Astrocyte (in vitro differentiated cells and primary cell): ENCODE measurements around the gene LIPG. TPM values are rescaled to one million over a fixed set of nuclear protein-coding genes. Genes with fewer than 3 reads are reported as not detected.

Experiments used
- DNase-seq: peaks from one replicate; pipeline ENCODE4 v3.0.0-alpha.2; 2010; ENCODE audit warnings: low read depth
- FAIRE-seq: peaks from 2 replicates; lab custom pipeline; 2011; peaks lifted over from hg19 to GRCh38; lab: Jason Lieb, UNC
- H2AFZ ChIP-seq: 2 replicates; pipeline ENCODE4 v1.6.0; 2012; ENCODE audit warnings: low read depth, low read length, inconsistent platforms
- H3K27ac ChIP-seq: 2 replicates; pipeline ENCODE4 v1.5.1; 2011; ENCODE audit warnings: low read depth, low read length, inconsistent platforms
- H3K27me3 ChIP-seq: 2 replicates; pipeline ENCODE4 v1.6.0; 2011; ENCODE audit warnings: low read length, inconsistent platforms; ENCODE audit not compliant: insufficient read depth
- H3K36me3 ChIP-seq: 2 replicates; pipeline ENCODE4 v1.5.1; 2011; ENCODE audit warnings: low read length, inconsistent platforms; ENCODE audit not compliant: insufficient read depth
- H3K4me1 ChIP-seq: 2 replicates; pipeline ENCODE4 v1.5.1; 2011; ENCODE audit warnings: low read length, inconsistent platforms; ENCODE audit not compliant: insufficient read depth
- H3K4me2 ChIP-seq: 2 replicates; pipeline ENCODE4 v1.6.0; 2012; ENCODE audit warnings: low read length, inconsistent platforms
- H3K4me3 ChIP-seq: 2 replicates; pipeline ENCODE4 v1.5.1; 2011; ENCODE audit warnings: low read depth, mild to moderate bottlenecking, low read length, inconsistent platforms; ENCODE audit not compliant: insufficient read depth
- H3K79me2 ChIP-seq: 2 replicates; pipeline ENCODE4 v1.6.0; 2012; ENCODE audit warnings: mild to moderate bottlenecking, low read length, inconsistent platforms; ENCODE audit not compliant: insufficient read depth
- H3K9ac ChIP-seq: 2 replicates; pipeline ENCODE4 v1.6.0; 2012; ENCODE audit warnings: mild to moderate bottlenecking, low read length, inconsistent platforms
- H3K9me3 ChIP-seq: 2 replicates; pipeline ENCODE4 v1.5.1; 2012; ENCODE audit warnings: low read depth, mild to moderate bottlenecking, low read length, inconsistent platforms; ENCODE audit not compliant: insufficient read depth
- H4K20me1 ChIP-seq: 2 replicates; pipeline ENCODE4 v1.6.0; 2012; ENCODE audit warnings: low read length, inconsistent platforms; ENCODE audit not compliant: insufficient read depth
- H3K27ac Mint-ChIP-seq: one replicate; pipeline ENCODE4 v1.8.0; 2021; ENCODE audit warnings: mild to moderate bottlenecking, mixed read lengths; ENCODE audit not compliant: unreplicated experiment
- H3K27me3 Mint-ChIP-seq: one replicate; pipeline ENCODE4 v1.8.0; 2021; ENCODE audit warnings: low read depth, mixed read lengths; ENCODE audit not compliant: unreplicated experiment
- H3K36me3 Mint-ChIP-seq: one replicate; pipeline ENCODE4 v1.8.0; 2021; ENCODE audit warnings: low read depth, mixed read lengths; ENCODE audit not compliant: unreplicated experiment
- H3K4me1 Mint-ChIP-seq: one replicate; pipeline ENCODE4 v1.8.0; 2021; ENCODE audit warnings: low read depth, mixed read lengths; ENCODE audit not compliant: unreplicated experiment
- H3K4me3 Mint-ChIP-seq: one replicate; pipeline ENCODE4 v1.8.0; 2021; ENCODE audit warnings: mild to moderate bottlenecking, moderate library complexity, mixed read lengths; ENCODE audit not compliant: unreplicated experiment
- H3K9me3 Mint-ChIP-seq: one replicate; pipeline ENCODE4 v1.8.0; 2021; ENCODE audit warnings: mild to moderate bottlenecking, mixed read lengths; ENCODE audit not compliant: unreplicated experiment
- EZH2 ChIP-seq: IDR thresholded peaks from 2 replicates; pipeline ENCODE4 v1.6.1; 2012; ENCODE audit warnings: mild to moderate bottlenecking, low read length, inconsistent platforms; ENCODE audit not compliant: insufficient read depth
- total RNA-seq: library from RNA; stranded (reverse); gene quantifications from 2 replicates; pipeline ENCODE4 v1.2.1, GENCODE V29; 2021
- TF ChIP-seq, protein P1 (sequence below): IDR thresholded peaks from 2 replicates; pipeline ENCODE4 v1.5.1; 2011; ENCODE audit warnings: low read depth, mild to moderate bottlenecking, inconsistent platforms, low read length, moderate library complexity; ENCODE audit not compliant: insufficient read depth

LIPG gene
- total RNA-seq, 1 donor from 2014 or later: 18.3 TPM

- Mint-ChIP-seq H3K36me3 (no peaks in the 10 kb centered on the region), H3K27ac (peak overlapping the region; percentile 26), H3K27me3 (peaks cover 7% of the 10 kb centered on the region), H3K9me3 (no peaks in the 10 kb centered on the region), H3K4me3 (no peak overlapping the region), H3K4me1 (peaks cover 19% of the 10 kb centered on the region)
- no peaks in the 10 kb centered on the region for H3K9me3 ChIP-seq
- H3K9ac ChIP-seq: no peak overlapping the region
- no peak for FAIRE-seq
- H3K4me1 ChIP-seq: peaks cover 16% of the 10 kb centered on the region
- no peak overlapping the region for H3K4me3 ChIP-seq
- no peaks in the 10 kb centered on the region for H3K36me3 ChIP-seq
- TF ChIP-seq, protein P1, sequence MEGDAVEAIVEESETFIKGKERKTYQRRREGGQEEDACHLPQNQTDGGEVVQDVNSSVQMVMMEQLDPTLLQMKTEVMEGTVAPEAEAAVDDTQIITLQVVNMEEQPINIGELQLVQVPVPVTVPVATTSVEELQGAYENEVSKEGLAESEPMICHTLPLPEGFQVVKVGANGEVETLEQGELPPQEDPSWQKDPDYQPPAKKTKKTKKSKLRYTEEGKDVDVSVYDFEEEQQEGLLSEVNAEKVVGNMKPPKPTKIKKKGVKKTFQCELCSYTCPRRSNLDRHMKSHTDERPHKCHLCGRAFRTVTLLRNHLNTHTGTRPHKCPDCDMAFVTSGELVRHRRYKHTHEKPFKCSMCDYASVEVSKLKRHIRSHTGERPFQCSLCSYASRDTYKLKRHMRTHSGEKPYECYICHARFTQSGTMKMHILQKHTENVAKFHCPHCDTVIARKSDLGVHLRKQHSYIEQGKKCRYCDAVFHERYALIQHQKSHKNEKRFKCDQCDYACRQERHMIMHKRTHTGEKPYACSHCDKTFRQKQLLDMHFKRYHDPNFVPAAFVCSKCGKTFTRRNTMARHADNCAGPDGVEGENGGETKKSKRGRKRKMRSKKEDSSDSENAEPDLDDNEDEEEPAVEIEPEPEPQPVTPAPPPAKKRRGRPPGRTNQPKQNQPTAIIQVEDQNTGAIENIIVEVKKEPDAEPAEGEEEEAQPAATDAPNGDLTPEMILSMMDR: no peak
- TF ChIP-seq EZH2: no peak
- H3K27me3 ChIP-seq: peaks cover 5% of the 10 kb centered on the region
- no peak overlapping the region for H3K4me2 ChIP-seq
- H4K20me1 ChIP-seq: no peaks in the 10 kb centered on the region
- no peak for DNase-seq
- no peak overlapping the region for H3K27ac ChIP-seq
- H3K79me2 ChIP-seq: no peaks in the 10 kb centered on the region
- H2AFZ ChIP-seq: no peak overlapping the region
Observed at GRCh38 chr18:49646873-49647272, 85.0 kb downstream of the LIPG start.

DNA sequence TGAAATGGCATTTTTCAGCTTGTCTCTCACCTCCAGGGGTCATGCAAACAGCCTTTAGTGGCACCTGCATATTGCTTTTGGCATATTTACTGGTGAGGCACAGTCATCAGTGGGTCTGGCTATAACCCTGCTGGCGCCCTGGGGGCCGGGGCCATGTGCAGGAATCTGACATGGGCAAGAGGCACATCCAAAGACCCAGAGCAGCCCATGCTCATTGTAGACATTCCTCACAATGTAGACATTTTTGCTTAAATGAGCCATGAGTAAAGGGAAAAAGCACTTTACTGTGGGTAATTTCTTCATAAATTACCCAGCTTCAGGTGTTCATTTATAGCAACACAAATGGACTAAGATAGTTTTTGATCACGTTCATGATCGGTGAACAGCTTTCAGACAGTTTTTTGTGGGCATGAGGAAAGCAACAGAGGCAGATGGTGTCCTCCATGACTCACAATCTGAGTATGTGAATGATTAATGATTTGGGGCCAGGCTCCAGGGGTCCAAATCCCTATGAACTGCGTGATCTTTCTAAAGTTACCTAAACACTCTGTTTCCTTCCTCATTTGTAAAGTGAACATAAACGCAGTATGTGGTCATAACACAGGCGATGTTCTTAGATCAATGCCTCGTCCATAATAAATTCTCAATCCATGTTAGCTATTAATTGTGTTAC is 85.8 kb downstream of the LIPG start:
- DNase-seq: peak; percentile 84
- peak; percentile 71 for FAIRE-seq
- no peaks in the 10 kb centered on the region for H3K9me3 ChIP-seq
- no peak overlapping the region for H2AFZ ChIP-seq
- H3K27ac Mint-ChIP-seq: peak overlapping the region; percentile 22
- H4K20me1 ChIP-seq: no peaks in the 10 kb centered on the region
- H3K4me1 Mint-ChIP-seq: peaks cover 19% of the 10 kb centered on the region
- no peak overlapping the region for H3K9ac ChIP-seq
- no peak overlapping the region for H3K27ac ChIP-seq
- H3K79me2 ChIP-seq: no peaks in the 10 kb centered on the region
- TF ChIP-seq, protein P1: no peak
- no peak for TF ChIP-seq EZH2
- no peaks in the 10 kb centered on the region for H3K9me3 Mint-ChIP-seq
- no peak overlapping the region for H3K4me3 ChIP-seq
- peak overlapping the region; percentile 20 for H3K4me2 ChIP-seq
- H3K4me1 ChIP-seq: peaks cover 16% of the 10 kb centered on the region
- no peak overlapping the region for H3K4me3 Mint-ChIP-seq
- peaks cover 5% of the 10 kb centered on the region for H3K27me3 ChIP-seq
- no peaks in the 10 kb centered on the region for H3K36me3 ChIP-seq
- H3K36me3 Mint-ChIP-seq: no peaks in the 10 kb centered on the region
- peaks cover 7% of the 10 kb centered on the region for H3K27me3 Mint-ChIP-seq

DNA sequence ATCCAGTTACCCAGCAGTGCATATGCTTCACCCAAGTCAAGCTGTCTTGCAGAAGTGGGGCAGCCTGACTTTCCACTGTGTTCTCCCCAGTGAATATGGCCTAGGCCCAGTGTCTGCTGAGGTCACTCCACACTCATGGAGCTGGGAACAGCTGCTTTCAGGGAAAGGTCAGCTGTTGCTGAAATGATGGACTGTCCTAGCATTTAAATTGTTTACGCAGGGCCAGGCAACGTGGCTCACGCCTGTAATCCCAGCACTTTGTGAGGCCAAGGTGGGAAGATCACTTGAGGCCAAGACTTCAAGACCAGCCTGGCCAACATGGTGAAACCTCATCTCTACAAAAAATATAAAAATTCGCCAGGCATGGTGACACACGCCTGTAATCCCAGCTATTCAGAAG is 86.5 kb downstream of the LIPG start:
- Histone ChIP-seq H3K9ac (no peak overlapping the region), H3K4me2 (no peak overlapping the region), H3K9me3 (no peaks in the 10 kb centered on the region), H4K20me1 (no peaks in the 10 kb centered on the region), H3K27me3 (peaks cover 5% of the 10 kb centered on the region), H3K79me2 (no peaks in the 10 kb centered on the region), H3K4me1 (peaks cover 16% of the 10 kb centered on the region), H3K36me3 (no peaks in the 10 kb centered on the region), H2AFZ (no peak overlapping the region), H3K27ac (no peak overlapping the region), H3K4me3 (no peak overlapping the region)
- Mint-ChIP-seq H3K4me1 (peaks cover 23% of the 10 kb centered on the region), H3K27ac (peak overlapping the region; percentile 22), H3K27me3 (peaks cover 7% of the 10 kb centered on the region), H3K9me3 (no peaks in the 10 kb centered on the region), H3K4me3 (no peak overlapping the region), H3K36me3 (no peaks in the 10 kb centered on the region)
- TF ChIP-seq, protein P1: no peak
- TF ChIP-seq EZH2: no peak
- no peak for DNase-seq
- no peak for FAIRE-seq
